ENCODE measurements around the gene GNB1.

GNB1 gene

GRCh38 chr1:1755852-1756251 lies 135.0 kb downstream of the GNB1 start:
- peaks cover 15% of the 10 kb centered on the region for H4K20me1 ChIP-seq (ENCODE audit: control insufficient read depth, insufficient read depth, low read depth, low read length)
- no peaks in the 10 kb centered on the region for H3K27me3 ChIP-seq (ENCODE audit: control insufficient read depth, low read length)
- H3K36me3 ChIP-seq (ENCODE audit: control insufficient read depth, low read length), result peaks cover 80% of the 10 kb centered on the region
- no peaks in the 10 kb centered on the region for H3K4me1 ChIP-seq (ENCODE audit: control insufficient read depth, low read length)
- no peak for TF ChIP-seq EZH2phosphoT487 (IDR thresholded peaks at IDR 0.05; ENCODE audit: borderline replicate concordance, low read length)
- TF ChIP-seq, protein P1, sequence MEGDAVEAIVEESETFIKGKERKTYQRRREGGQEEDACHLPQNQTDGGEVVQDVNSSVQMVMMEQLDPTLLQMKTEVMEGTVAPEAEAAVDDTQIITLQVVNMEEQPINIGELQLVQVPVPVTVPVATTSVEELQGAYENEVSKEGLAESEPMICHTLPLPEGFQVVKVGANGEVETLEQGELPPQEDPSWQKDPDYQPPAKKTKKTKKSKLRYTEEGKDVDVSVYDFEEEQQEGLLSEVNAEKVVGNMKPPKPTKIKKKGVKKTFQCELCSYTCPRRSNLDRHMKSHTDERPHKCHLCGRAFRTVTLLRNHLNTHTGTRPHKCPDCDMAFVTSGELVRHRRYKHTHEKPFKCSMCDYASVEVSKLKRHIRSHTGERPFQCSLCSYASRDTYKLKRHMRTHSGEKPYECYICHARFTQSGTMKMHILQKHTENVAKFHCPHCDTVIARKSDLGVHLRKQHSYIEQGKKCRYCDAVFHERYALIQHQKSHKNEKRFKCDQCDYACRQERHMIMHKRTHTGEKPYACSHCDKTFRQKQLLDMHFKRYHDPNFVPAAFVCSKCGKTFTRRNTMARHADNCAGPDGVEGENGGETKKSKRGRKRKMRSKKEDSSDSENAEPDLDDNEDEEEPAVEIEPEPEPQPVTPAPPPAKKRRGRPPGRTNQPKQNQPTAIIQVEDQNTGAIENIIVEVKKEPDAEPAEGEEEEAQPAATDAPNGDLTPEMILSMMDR (IDR thresholded peaks at IDR 0.05; ENCODE audit: low read depth, low read length, poor library complexity, severe bottlenecking), result no peak
- H3K4me3 ChIP-seq (ENCODE audit: low read length), result no peak overlapping the region
- H3K9me3 ChIP-seq (ENCODE audit: control insufficient read depth, insufficient read depth, low read length), result no peaks in the 10 kb centered on the region
- H3K4me2 ChIP-seq (ENCODE audit: low read length), result no peak overlapping the region
- peaks cover 7% of the 10 kb centered on the region for H3F3A ChIP-seq (ENCODE audit: control insufficient read depth, insufficient read depth)
- H3K9me2 ChIP-seq (replicated peaks; ENCODE audit: control insufficient read depth, low read length), result no peaks in the 10 kb centered on the region
- H3K27ac ChIP-seq (ENCODE audit: low read depth, low read length), result no peak overlapping the region
- H3K79me2 ChIP-seq (ENCODE audit: control insufficient read depth, low read length), result peaks cover 34% of the 10 kb centered on the region

DNA sequence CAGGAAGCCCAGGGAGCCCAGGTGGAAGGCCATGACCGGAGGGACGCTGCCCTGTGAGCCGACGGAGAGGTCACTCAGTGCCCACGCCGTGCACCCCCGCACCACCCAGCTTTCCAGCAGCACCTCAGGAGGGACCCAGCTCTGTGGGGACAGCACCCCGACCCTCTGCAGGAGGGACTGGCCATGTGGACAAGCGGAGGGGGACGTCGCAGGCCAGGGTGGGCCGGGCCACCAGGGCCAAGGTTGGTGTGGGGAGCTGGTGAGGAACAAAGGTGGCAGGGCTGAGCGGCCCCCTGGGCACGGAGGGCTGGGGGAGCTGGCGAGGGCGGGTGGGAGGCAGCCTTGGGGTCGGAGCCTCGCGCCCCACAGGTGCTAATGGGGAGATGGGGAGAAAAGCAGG lies 135.5 kb downstream of the GNB1 start:
- Histone ChIP-seq H3K79me2 (ENCODE audit: control insufficient read depth, low read length) (peaks cover 30% of the 10 kb centered on the region), H3F3A (ENCODE audit: control insufficient read depth, insufficient read depth) (peaks cover 7% of the 10 kb centered on the region), H3K4me1 (ENCODE audit: control insufficient read depth, low read length) (no peaks in the 10 kb centered on the region), H4K20me1 (ENCODE audit: control insufficient read depth, insufficient read depth, low read depth, low read length) (peaks cover 15% of the 10 kb centered on the region), H3K9me2 (replicated peaks; ENCODE audit: control insufficient read depth, low read length) (no peaks in the 10 kb centered on the region), H3K4me3 (ENCODE audit: low read length) (no peak overlapping the region), H3K36me3 (ENCODE audit: control insufficient read depth, low read length) (peaks cover 77% of the 10 kb centered on the region), H3K27me3 (ENCODE audit: control insufficient read depth, low read length) (no peaks in the 10 kb centered on the region), H3K27ac (ENCODE audit: low read depth, low read length) (no peak overlapping the region), H3K9me3 (ENCODE audit: control insufficient read depth, insufficient read depth, low read length) (no peaks in the 10 kb centered on the region), H3K4me2 (ENCODE audit: low read length) (no peak overlapping the region)
- TF ChIP-seq, protein P1 (IDR thresholded peaks at IDR 0.05; ENCODE audit: low read depth, low read length, poor library complexity, severe bottlenecking), result no peak
- TF ChIP-seq EZH2phosphoT487 (IDR thresholded peaks at IDR 0.05; ENCODE audit: borderline replicate concordance, low read length), result no peak

GRCh38 chr1:1754051-1754815 lies 136.7 kb downstream of the GNB1 start:
- peaks cover 18% of the 10 kb centered on the region for H3K79me2 ChIP-seq (ENCODE audit: control insufficient read depth, low read length)
- peaks cover 65% of the 10 kb centered on the region for H3K36me3 ChIP-seq (ENCODE audit: control insufficient read depth, low read length)
- no peak overlapping the region for H3K4me3 ChIP-seq (ENCODE audit: low read length)
- peaks cover 7% of the 10 kb centered on the region for H3F3A ChIP-seq (ENCODE audit: control insufficient read depth, insufficient read depth)
- H4K20me1 ChIP-seq (ENCODE audit: control insufficient read depth, insufficient read depth, low read depth, low read length), result peaks cover 15% of the 10 kb centered on the region
- H3K4me1 ChIP-seq (ENCODE audit: control insufficient read depth, low read length), result no peaks in the 10 kb centered on the region
- H3K27ac ChIP-seq (ENCODE audit: low read depth, low read length), result no peak overlapping the region
- TF ChIP-seq, protein P1 (IDR thresholded peaks at IDR 0.05; ENCODE audit: low read depth, low read length, poor library complexity, severe bottlenecking), result no peak
- no peak for TF ChIP-seq EZH2phosphoT487 (IDR thresholded peaks at IDR 0.05; ENCODE audit: borderline replicate concordance, low read length)
- H3K4me2 ChIP-seq (ENCODE audit: low read length), result no peak overlapping the region
- no peaks in the 10 kb centered on the region for H3K27me3 ChIP-seq (ENCODE audit: control insufficient read depth, low read length)
- H3K9me2 ChIP-seq (replicated peaks; ENCODE audit: control insufficient read depth, low read length), result no peaks in the 10 kb centered on the region
- H3K9me3 ChIP-seq (ENCODE audit: control insufficient read depth, insufficient read depth, low read length), result no peaks in the 10 kb centered on the region

Measured in DOHH2 (cell line).